ENCODE measurements around the gene JAKMIP3. TPM values are rescaled to one million over a fixed set of nuclear protein-coding genes. Genes with fewer than 3 reads are reported as not detected.

Gene JAKMIP3
- total RNA-seq: 1 to 10 TPM in 2 of 4 donors, under 1 TPM in 2; 0.42 to 1.9 (median 0.87) TPM

DNA sequence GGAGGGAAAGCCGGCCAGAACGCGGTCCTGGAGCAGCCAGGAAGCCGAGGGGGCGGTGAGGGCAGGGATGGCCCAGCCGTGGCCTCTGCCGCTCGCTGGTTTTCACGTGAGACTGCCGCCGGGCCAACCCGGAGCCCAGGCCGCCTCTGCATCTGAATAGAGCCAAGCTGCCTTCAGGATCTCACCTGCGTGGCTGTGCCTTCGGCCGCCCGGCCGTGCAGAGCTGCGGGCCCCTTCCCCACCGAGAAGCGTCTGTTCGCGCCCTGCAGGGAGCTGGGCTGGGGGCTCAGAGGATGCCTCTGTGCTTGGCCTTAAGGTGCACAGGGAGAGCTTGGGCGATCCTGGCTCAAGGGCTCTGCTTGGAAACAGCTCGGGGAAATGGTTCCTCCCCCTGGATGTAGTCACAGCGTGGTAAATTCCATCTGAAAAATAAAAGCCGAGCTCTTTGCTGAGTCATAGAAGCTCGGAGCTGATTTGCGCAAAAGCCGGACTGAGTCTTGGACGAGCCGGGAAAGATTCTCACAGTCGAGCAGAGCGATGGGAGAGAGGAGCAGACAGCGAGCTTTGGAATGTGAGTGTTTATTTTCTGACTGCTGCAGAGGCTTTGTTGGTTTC lies at the start of gene JAKMIP3:
Gene JAKMIP3, plus strand, starts transcription at position 456 of the 615 bp plus-strand sequence. CDS start 38,863 bp downstream, outside the sequence.
- peak; percentile 94 for ATAC-seq
- no peaks in the 10 kb centered on the region for H3K9me3 ChIP-seq
- peak within 1 kb of the TSS; percentile 9 to 92 (median 88) for H3K27ac ChIP-seq
- H3K36me3 ChIP-seq: no peaks in the 10 kb centered on the region
- H3K4me1 ChIP-seq: peaks cover 0 to 27% (median 13%) of the 10 kb centered on the region in 3 donors
- peak within 1 kb of the TSS; percentile 34 to 57 for H3K4me3 ChIP-seq
- WGBS, 2 donors (ENCODE audit: low coverage in 1 of 2): 6 to 10% methylated on average over 3 to 4 of the region's 35 CpGs
- TF ChIP-seq, protein P1, sequence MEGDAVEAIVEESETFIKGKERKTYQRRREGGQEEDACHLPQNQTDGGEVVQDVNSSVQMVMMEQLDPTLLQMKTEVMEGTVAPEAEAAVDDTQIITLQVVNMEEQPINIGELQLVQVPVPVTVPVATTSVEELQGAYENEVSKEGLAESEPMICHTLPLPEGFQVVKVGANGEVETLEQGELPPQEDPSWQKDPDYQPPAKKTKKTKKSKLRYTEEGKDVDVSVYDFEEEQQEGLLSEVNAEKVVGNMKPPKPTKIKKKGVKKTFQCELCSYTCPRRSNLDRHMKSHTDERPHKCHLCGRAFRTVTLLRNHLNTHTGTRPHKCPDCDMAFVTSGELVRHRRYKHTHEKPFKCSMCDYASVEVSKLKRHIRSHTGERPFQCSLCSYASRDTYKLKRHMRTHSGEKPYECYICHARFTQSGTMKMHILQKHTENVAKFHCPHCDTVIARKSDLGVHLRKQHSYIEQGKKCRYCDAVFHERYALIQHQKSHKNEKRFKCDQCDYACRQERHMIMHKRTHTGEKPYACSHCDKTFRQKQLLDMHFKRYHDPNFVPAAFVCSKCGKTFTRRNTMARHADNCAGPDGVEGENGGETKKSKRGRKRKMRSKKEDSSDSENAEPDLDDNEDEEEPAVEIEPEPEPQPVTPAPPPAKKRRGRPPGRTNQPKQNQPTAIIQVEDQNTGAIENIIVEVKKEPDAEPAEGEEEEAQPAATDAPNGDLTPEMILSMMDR (IDR thresholded peaks at IDR 0.05): no peak
- peak; percentile 32 for TF ChIP-seq POLR2AphosphoS5 (IDR thresholded peaks at IDR 0.05)
- no peaks in the 10 kb centered on the region for H3K27me3 ChIP-seq

DNA sequence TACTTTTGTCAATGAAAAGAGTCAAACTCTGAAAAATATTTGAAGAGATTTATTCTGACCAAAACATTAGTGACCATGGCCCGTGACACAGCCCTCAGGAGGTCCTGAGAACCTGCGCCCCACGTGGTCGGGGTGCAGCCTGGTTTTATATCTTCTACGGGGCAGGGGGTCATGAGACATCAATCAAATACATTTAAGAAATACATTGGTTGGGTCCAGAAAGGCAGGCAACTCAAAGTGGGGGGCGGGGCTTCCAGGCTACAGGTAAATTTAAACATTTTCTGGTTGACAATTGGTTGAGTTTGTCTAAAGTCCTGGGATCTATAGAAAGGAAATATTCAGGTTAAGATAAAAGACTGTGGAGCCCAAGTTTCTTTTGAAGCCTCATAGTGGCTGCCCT lies 49.2 kb upstream of the JAKMIP3 start:
- TF ChIP-seq EP300 (IDR thresholded peaks at IDR 0.05) (no peak), POLR2AphosphoS5 (IDR thresholded peaks at IDR 0.05) (no peak), POLR2A (IDR thresholded peaks at IDR 0.05) (no peak)
- TF ChIP-seq, protein P1 (IDR thresholded peaks at IDR 0.05): no peak
- no peak for ATAC-seq
- H3K4me1 ChIP-seq: no peaks in the 10 kb centered on the region
- H3K9me3 ChIP-seq: no peaks in the 10 kb centered on the region
- no peak overlapping the region for H3K27ac ChIP-seq
- H3K4me3 ChIP-seq: no peak overlapping the region
- peaks cover 5% of the 10 kb centered on the region for H3K27me3 ChIP-seq
- H3K36me3 ChIP-seq: no peaks in the 10 kb centered on the region
- WGBS, 2 donors (ENCODE audit: low coverage in 1 of 2): 61 to 79% methylated on average over 6 of the region's 6 CpGs

DNA sequence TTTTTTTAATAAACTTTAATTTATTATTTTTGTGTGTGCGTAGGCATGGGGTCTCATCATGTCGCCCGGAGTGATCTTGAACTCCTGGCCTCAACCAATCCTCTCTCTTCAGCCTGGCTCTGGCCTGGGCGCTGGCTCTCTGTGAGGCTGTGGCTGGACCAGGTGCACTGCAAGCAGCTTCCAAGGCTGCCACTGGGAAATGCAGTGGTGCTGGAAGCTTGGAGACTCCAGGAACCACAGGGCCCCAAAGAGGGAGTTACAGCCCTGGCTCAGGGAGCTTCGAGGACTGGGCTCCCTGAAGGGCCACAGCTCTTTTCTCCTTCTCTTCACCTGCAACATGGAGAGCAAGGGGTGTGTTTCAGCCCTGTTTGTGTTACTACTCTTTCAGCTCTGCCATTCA lies 47.3 kb upstream of the JAKMIP3 start:
- H3K27me3 ChIP-seq: peaks cover 17% of the 10 kb centered on the region
- 50% methylated on average over 1 of the region's 5 CpGs; no CpG with 5 or more reads in 1 of the 2 donors for WGBS, 2 donors (ENCODE audit: low coverage in 1 of 2)
- TF ChIP-seq POLR2A (IDR thresholded peaks at IDR 0.05) (no peak), POLR2AphosphoS5 (IDR thresholded peaks at IDR 0.05) (no peak), EP300 (IDR thresholded peaks at IDR 0.05) (no peak)
- TF ChIP-seq, protein P1 (IDR thresholded peaks at IDR 0.05): no peak
- H3K27ac ChIP-seq: no peak overlapping the region
- peaks cover 0 to 8% (median 2%) of the 10 kb centered on the region in 3 donors for H3K4me1 ChIP-seq
- no peaks in the 10 kb centered on the region for H3K36me3 ChIP-seq
- no peak for ATAC-seq
- no peaks in the 10 kb centered on the region for H3K9me3 ChIP-seq
- no peak overlapping the region for H3K4me3 ChIP-seq

DNA sequence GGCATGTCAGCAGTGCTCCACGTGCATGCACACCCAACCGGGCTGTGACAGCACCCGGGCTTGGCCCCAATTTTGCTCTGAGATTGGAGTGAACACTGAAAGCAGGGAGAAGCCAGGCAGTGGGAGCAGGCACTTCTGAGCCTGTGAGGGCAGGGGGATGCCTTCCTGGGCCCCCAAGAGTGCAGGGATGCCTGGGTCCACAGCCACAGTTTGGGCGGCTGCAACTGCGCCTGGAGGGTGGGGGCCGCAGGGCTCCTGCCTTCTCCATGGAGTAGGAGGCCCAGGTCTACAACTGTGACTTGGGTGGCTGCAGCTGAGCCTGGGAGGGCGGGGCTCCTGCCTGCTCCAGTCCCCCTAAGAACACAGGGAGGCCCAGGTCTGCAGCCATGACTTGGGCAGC lies 46.4 kb upstream of the JAKMIP3 start:
- Histone ChIP-seq H3K4me3 (no peak overlapping the region), H3K4me1 (peaks cover 0 to 13% (median 6%) of the 10 kb centered on the region in 3 donors), H3K36me3 (no peaks in the 10 kb centered on the region), H3K27ac (no peak overlapping the region), H3K9me3 (no peaks in the 10 kb centered on the region), H3K27me3 (peaks cover 25% of the 10 kb centered on the region)
- TF ChIP-seq POLR2A (IDR thresholded peaks at IDR 0.05): no peak
- TF ChIP-seq POLR2AphosphoS5 (IDR thresholded peaks at IDR 0.05): no peak
- TF ChIP-seq, protein P1 (IDR thresholded peaks at IDR 0.05): no peak
- no peak for TF ChIP-seq EP300 (IDR thresholded peaks at IDR 0.05)
- no peak for ATAC-seq
- no CpG with 5 or more reads among the region's 7 CpGs for WGBS, 2 donors (ENCODE audit: low coverage in 1 of 2)

DNA sequence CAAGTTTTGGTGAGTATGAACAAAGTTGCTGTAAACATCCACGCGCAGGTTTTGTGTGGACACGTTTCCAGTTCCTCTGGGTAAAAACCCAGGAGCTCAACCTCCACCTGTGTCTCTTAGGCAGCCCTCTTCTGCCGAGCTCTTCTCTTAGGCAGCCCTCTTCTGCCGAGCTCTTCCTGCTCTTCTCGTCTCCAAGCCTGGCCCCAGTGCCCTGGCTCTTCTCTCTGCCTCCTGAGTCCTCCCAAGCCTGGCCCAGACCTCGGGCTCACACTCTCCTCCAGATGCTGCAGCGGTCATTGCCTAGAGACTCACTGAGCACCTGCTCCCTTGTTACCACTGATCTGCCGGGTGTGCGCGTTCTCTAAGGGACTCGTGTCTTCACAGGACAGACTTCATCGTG lies 45.3 kb upstream of the JAKMIP3 start:
- Histone ChIP-seq H3K4me3 (no peak overlapping the region), H3K9me3 (no peaks in the 10 kb centered on the region), H3K4me1 (peaks cover 0 to 13% (median 6%) of the 10 kb centered on the region in 3 donors), H3K27me3 (peaks cover 34% of the 10 kb centered on the region), H3K36me3 (no peaks in the 10 kb centered on the region), H3K27ac (no peak overlapping the region)
- no peak for TF ChIP-seq POLR2AphosphoS5 (IDR thresholded peaks at IDR 0.05)
- no peak for TF ChIP-seq POLR2A (IDR thresholded peaks at IDR 0.05)
- TF ChIP-seq, protein P1 (IDR thresholded peaks at IDR 0.05): no peak
- no peak for TF ChIP-seq EP300 (IDR thresholded peaks at IDR 0.05)
- ATAC-seq: no peak
- 49 to 71% methylated on average over 6 to 7 of the region's 13 CpGs for WGBS, 2 donors (ENCODE audit: low coverage in 1 of 2)
